ENCODE results near the gene NMRK1. TPM values are rescaled to one million over a fixed set of nuclear protein-coding genes. Genes with fewer than 3 reads are reported as not detected.

The NMRK1 gene
- total and polyA plus RNA-seq, 2 of the 13 experiments (the other 11 are each of a cell fraction or from before 2014, with no cell fraction given), result 9.1 to 12.9 TPM

GRCh38 chr9:75087824-75088645, at the start of gene NMRK1, which contains the start of gene OSTF1 (continued):
- TF ChIP-seq UBTF (CRISPR knock-in tag; IDR thresholded peaks at IDR 0.05) (peak; percentile 59), SKI (IDR thresholded peaks at IDR 0.05; ENCODE audit: partially characterized antibody) (peak; percentile 54), ZNF232 (CRISPR knock-in tag; IDR thresholded peaks at IDR 0.05; ENCODE audit: borderline replicate concordance) (0 out of 2 replicates have a peak, but pooled peaks have one; percentile 0), SOX5 (CRISPR knock-in tag; IDR thresholded peaks at IDR 0.05; ENCODE audit: borderline replicate concordance) (no peak; the same call in 1 of the 2 replicates), SUZ12 (IDR thresholded peaks at IDR 0.05; ENCODE audit: low read depth, low read length) (no peak), NCOA1 (CRISPR knock-in tag; IDR thresholded peaks at IDR 0.05) (no peak), AGO2 (optimal IDR thresholded peaks at IDR 0.05; ENCODE audit: low read depth, low read length) (no peak), ZNF687 (CRISPR knock-in tag; IDR thresholded peaks at IDR 0.05) (peak; percentile 74), FOXO1 (CRISPR knock-in tag; IDR thresholded peaks at IDR 0.05) (peak; percentile 11; the same call in 1 of the 2 replicates), RNF219 (CRISPR knock-in tag; IDR thresholded peaks at IDR 0.05) (no peak), ZSCAN29 (CRISPR knock-in tag; conservative IDR thresholded peaks at IDR 0.05) (no peak), MXI1 (IDR thresholded peaks at IDR 0.05; ENCODE audit: borderline replicate concordance, low read depth, low read length) (peak; percentile 65; the same call in 1 of the 3 replicates), CEBPB (IDR thresholded peaks at IDR 0.05; ENCODE audit: borderline replicate concordance, low read depth, low read length) (no peak), GZF1 (CRISPR knock-in tag; IDR thresholded peaks at IDR 0.05) (no peak), CHD2 (IDR thresholded peaks at IDR 0.05; ENCODE audit: low read depth, low read length) (no peak), MED1 (CRISPR knock-in tag; IDR thresholded peaks at IDR 0.05) (no peak; the same call in 1 of the 2 replicates)

Measured in HepG2 (cell line).